DOHH2 (cell line): ENCODE measurements around the gene HTR2C.

ENCODE experiments used
- H3F3A ChIP-seq: fragments of 200-600 bp; sonication (generic), shearing (Covaris generic); 2 replicates; pipeline ENCODE4 v1.6.0; 2016; ENCODE audit warnings: antibody characterized with exemption, mild to moderate bottlenecking; ENCODE audit not compliant: control insufficient read depth, insufficient read depth
- H3K27ac ChIP-seq: fragments of 200-600 bp; sonication (generic); 2 replicates; pipeline ENCODE4 v1.5.1; 2014; ENCODE audit warnings: low read depth, mild to moderate bottlenecking, low read length, moderate library complexity
- H3K27me3 ChIP-seq: fragments of 200-600 bp; sonication (generic); 2 replicates; pipeline ENCODE4 v1.6.1; 2014; ENCODE audit warnings: mild to moderate bottlenecking, low read length, mixed read lengths; ENCODE audit not compliant: control insufficient read depth
- H3K36me3 ChIP-seq: fragments of 200-600 bp; sonication (generic); 2 replicates; pipeline ENCODE4 v1.6.1; 2014; ENCODE audit warnings: mild to moderate bottlenecking, low read length, moderate library complexity, mixed read lengths; ENCODE audit not compliant: control insufficient read depth
- H3K4me1 ChIP-seq: fragments of 200-600 bp; sonication (generic); 2 replicates; pipeline ENCODE4 v1.6.1; 2014; ENCODE audit warnings: mild to moderate bottlenecking, low read length, mixed read lengths; ENCODE audit not compliant: control insufficient read depth
- H3K4me2 ChIP-seq: fragments of 200-600 bp; sonication (generic); 2 replicates; pipeline ENCODE4 v1.6.0; 2014; ENCODE audit warnings: mild to moderate bottlenecking, low read length, moderate library complexity
- H3K4me3 ChIP-seq: fragments of 200-600 bp; sonication (generic); 2 replicates; pipeline ENCODE4 v1.5.1; 2014; ENCODE audit warnings: mild to moderate bottlenecking, low read length, mixed read lengths
- H3K79me2 ChIP-seq: fragments of 200-600 bp; sonication (generic); 2 replicates; pipeline ENCODE4 v1.6.1; 2014; ENCODE audit warnings: mild to moderate bottlenecking, low read length, mixed read lengths; ENCODE audit not compliant: control insufficient read depth
- H3K9me2 ChIP-seq: fragments of 200-600 bp; sonication (generic); replicated peaks from 2 replicates; pipeline ENCODE4 v1.6.1; 2014; ENCODE audit warnings: mild to moderate bottlenecking, low read length, mixed read lengths; ENCODE audit not compliant: control insufficient read depth
- H3K9me3 ChIP-seq: fragments of 200-600 bp; sonication (generic); 2 replicates; pipeline ENCODE4 v1.6.1; 2014; ENCODE audit warnings: antibody characterized with exemption, low read length, mixed read lengths; ENCODE audit not compliant: control insufficient read depth, insufficient read depth
- H4K20me1 ChIP-seq: fragments of 200-600 bp; sonication (generic); 2 replicates; pipeline ENCODE4 v1.6.0; 2014; ENCODE audit warnings: low read depth, mild to moderate bottlenecking, antibody characterized with exemption, low read length, moderate library complexity; ENCODE audit not compliant: control insufficient read depth, insufficient read depth
- CTCF ChIP-seq: fragments of 200-600 bp; sonication (generic); IDR thresholded peaks from one replicate; pipeline ENCODE4 v1.5.1; 2014; ENCODE audit warnings: antibody characterized with exemption, mild to moderate bottlenecking, low read depth, low read length; ENCODE audit not compliant: poor library complexity, severe bottlenecking
- EZH2phosphoT487 ChIP-seq: fragments of 200-600 bp; sonication (generic); IDR thresholded peaks from 2 replicates; pipeline ENCODE4 v1.6.1; 2017; ENCODE audit warnings: borderline replicate concordance, mild to moderate bottlenecking, antibody characterized with exemption, low read length, moderate library complexity, mixed read lengths

HTR2C gene

GRCh38 chrX:114906984-114907510 is 323.2 kb downstream of the HTR2C start:
- no peak overlapping the region for H3K4me2 ChIP-seq
- H3K9me2 ChIP-seq = no peaks in the 10 kb centered on the region
- no peaks in the 10 kb centered on the region for H3K79me2 ChIP-seq
- H3K36me3 ChIP-seq = no peaks in the 10 kb centered on the region
- no peaks in the 10 kb centered on the region for H3F3A ChIP-seq
- H3K27me3 ChIP-seq = no peaks in the 10 kb centered on the region
- H3K4me1 ChIP-seq = no peaks in the 10 kb centered on the region
- H3K4me3 ChIP-seq = no peak overlapping the region
- no peaks in the 10 kb centered on the region for H3K9me3 ChIP-seq
- TF ChIP-seq CTCF (no peak), EZH2phosphoT487 (no peak)
- H4K20me1 ChIP-seq = no peaks in the 10 kb centered on the region
- no peak overlapping the region for H3K27ac ChIP-seq

GRCh38 chrX:114924423-114924822 is 340.5 kb downstream of the HTR2C start:
- Histone ChIP-seq H3K36me3 (no peaks in the 10 kb centered on the region), H3K4me1 (no peaks in the 10 kb centered on the region), H3K27me3 (no peaks in the 10 kb centered on the region), H3K79me2 (no peaks in the 10 kb centered on the region), H3K4me2 (no peak overlapping the region), H3K27ac (no peak overlapping the region), H3K9me2 (no peaks in the 10 kb centered on the region), H3K9me3 (no peaks in the 10 kb centered on the region), H3K4me3 (no peak overlapping the region), H4K20me1 (no peaks in the 10 kb centered on the region), H3F3A (no peaks in the 10 kb centered on the region)
- TF ChIP-seq EZH2phosphoT487 (no peak), CTCF (no peak)

- Histone ChIP-seq H3K4me1 (no peaks in the 10 kb centered on the region), H3K27ac (no peak overlapping the region), H3K4me2 (no peak overlapping the region), H3K79me2 (no peaks in the 10 kb centered on the region), H3K9me2 (no peaks in the 10 kb centered on the region), H4K20me1 (no peaks in the 10 kb centered on the region), H3F3A (no peaks in the 10 kb centered on the region), H3K27me3 (no peaks in the 10 kb centered on the region), H3K36me3 (no peaks in the 10 kb centered on the region), H3K9me3 (no peaks in the 10 kb centered on the region), H3K4me3 (no peak overlapping the region)
- TF ChIP-seq CTCF (no peak), EZH2phosphoT487 (no peak)
Measured at GRCh38 chrX:114924856-114925255, 341.0 kb downstream of the HTR2C start.
